ENCODE data around the gene AGXT2.
"Not testable (repeated sequence)": the region's sequence is repeated elsewhere in the genome, so short reads cannot be mapped to it uniquely, and the experiment has no call there.

Gene AGXT2

DNA sequence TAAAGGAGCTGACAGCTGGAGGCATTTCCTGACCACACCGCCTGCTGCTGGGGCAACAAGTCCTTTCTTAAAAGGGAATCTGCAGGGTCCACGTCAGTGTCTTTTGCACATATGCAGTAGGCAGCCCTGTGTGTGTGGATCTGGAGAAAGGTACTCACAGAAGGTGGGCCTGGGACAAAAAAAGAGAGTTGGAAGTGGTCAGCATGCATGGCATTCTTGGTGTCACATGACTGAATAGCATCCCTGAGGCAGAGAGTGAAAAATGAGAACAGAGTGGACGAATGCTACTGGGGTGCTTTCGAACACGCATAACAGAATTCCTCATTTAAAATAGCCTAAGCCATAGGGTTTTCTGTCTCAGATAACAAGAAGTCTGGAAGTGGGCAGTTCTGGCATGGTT is 71.4 kb downstream of the AGXT2 start:
- in situ Hi-C loops (cut with HindIII; ENCODE audit: low sequenced_read_pairs), result no loop called here

DNA sequence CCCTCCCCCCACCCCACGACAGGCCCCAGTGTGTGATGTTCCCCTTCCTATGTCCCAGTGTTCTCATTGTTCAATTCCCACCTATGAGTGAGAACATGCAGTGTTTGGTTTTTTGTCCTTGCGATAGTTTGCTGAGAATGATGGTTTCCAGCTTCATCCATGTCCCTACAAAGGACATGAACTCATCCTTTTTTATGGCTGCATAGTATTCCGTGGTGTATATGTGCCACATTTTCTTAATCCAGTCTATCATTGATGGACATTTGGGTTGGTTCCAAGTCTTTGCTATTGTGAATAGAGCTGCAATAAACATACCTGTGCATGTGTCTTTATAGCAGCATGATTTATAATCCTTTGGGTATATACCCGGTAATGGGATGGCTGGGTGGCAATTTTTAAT is 76.1 kb downstream of the AGXT2 start:
- in situ Hi-C loops (cut with HindIII; ENCODE audit: low sequenced_read_pairs), result not testable (repeated sequence)

DNA sequence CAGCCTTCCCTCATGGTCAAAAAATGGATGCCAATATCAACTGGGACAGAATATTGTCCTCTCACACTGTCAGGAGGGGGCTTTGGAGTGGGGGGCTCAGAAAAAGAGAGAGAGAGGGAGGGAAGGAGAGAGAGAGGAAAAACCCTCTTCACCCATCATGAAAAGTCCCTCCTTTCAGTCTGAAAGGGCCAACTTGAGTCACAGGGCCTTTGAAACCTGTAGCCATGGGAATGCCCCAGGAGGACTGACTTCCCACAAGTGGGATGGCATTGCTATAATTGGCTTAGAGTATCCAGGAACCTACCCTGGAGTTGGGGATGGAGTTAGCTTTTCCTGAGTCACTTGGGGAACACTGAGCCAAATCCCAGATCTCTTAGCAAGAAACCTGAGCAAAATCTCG is 77.2 kb downstream of the AGXT2 start:
- in situ Hi-C loops (cut with HindIII; ENCODE audit: low sequenced_read_pairs), result no loop called here

DNA sequence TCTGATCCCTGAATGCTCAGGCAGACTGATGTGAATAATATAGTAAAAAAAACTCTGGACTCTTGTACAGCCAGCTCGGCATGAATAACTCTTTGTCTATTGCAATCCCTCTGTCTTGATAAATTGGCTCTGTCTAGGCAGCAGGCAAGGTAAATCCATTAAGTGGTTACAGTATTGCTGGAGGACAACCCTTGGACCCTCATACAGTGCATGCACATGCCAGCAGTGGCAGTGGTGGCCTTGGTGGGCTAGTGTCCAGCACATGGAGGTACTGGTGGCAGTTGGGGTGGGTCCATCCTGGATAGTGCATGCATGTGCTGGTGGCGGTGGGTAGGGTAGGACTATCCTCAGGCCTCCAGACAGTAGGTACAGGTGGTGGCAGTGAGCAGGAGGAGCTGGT is 79.5 kb downstream of the AGXT2 start:
- in situ Hi-C loops (cut with HindIII; ENCODE audit: low sequenced_read_pairs), result no loop called here

DNA sequence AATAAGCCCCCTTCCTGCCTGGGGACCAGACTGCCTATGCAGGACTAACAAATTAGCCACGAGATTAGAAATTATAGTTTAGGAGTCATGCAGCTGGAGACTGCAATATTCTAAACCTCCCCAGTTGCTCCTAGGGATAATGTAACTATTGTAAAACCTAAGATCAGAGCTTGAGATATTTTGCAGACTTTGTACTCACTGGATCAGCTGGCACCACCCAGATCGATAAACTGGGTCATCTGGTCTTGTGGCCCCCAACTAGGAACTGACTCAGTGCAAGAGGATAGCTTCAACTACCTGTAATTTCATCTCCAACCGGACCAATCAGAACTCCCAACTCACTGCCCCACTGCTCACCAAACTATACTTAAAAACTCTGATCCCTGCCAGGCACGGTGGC is 80.2 kb downstream of the AGXT2 start:
- in situ Hi-C loops (cut with HindIII; ENCODE audit: low sequenced_read_pairs), result no loop called here

DNA sequence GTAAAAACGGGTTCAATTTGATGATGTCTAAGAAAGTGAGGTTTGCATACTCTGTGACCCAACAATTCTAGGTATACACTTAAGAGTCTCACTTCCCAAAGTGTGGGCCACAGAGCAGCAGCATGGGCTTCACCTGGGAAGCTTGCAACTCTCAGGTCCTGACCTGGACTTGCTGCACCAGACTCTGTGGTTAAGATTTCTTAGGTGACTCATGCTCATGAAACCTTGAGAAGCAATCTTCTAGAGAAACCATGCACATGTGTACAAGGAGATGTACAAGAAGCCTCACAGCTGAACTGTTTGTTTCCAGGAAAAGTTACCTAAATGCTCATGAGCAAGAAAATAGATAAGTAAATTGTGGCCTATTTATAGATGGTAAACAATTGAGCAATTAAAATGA is 88.4 kb downstream of the AGXT2 start:
- in situ Hi-C loops (cut with HindIII; ENCODE audit: low sequenced_read_pairs), result no loop called here

DNA sequence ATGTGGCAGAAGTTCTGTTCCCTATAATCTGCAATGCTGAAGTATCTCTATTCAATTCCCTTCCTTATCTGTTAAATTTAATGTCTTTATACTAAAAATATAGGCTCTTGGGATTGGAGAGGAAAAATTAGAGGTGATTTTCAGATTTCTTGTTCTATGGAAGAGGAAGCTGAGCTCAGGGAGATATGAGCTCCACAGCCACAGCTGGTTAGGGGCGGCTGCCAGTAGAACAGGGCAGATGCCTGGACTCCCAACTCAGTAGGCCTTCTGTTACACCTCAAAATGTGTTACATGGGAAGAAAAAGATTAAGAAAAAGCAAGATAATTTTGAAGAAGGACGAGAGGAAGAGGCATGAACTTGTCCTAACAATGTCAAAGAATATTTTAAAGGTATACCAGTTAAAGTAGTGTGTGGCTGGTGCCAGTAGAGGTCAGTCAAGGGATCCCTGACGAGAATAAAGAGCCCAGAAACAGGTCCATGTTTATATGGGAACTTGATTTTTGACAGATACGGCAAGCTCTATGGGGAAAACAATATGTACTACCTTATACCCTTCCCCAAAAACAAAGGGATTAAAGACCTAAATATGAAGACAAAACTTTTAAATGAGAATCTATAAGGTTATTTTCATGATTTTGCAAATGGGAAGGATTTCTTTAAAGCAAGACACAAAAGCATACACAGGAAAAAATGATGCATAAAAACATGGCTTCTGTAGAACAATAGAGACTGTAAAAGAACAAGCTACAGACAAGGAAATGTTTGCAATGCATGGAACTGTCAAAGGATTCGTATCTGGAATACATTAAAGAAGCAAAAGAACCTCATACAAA is 89.7 kb downstream of the AGXT2 start:
- in situ Hi-C loops (cut with HindIII; ENCODE audit: low sequenced_read_pairs), result no loop called here

DNA sequence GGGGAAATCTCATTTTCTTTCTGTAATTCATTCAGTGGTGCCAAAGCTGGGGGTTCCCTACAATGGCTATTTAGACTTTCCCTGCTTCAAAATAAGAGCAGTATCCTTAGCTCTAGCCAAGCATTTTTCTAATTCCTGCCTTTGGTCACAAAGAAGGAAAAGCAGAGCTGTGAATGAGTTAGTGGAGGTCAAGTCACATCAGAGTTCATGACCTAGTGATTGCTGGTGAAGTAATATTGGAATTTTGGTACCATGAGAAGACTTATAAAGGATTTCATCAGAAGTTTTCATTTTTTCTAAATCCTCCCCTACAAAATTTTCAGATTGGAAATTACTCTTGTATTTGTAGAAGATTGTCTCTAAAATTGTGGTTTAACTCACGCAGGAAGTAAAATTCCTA is 90.4 kb downstream of the AGXT2 start:
- in situ Hi-C loops (cut with HindIII; ENCODE audit: low sequenced_read_pairs), result no loop called here

Data from endothelial cell of hepatic sinusoid (primary cell).